Measurements from ENCODE around the gene KLHL8.
"Not testable (repeated sequence)": the region's sequence is repeated elsewhere in the genome, so short reads cannot be mapped to it uniquely, and the experiment has no call there.

The KLHL8 gene

DNA sequence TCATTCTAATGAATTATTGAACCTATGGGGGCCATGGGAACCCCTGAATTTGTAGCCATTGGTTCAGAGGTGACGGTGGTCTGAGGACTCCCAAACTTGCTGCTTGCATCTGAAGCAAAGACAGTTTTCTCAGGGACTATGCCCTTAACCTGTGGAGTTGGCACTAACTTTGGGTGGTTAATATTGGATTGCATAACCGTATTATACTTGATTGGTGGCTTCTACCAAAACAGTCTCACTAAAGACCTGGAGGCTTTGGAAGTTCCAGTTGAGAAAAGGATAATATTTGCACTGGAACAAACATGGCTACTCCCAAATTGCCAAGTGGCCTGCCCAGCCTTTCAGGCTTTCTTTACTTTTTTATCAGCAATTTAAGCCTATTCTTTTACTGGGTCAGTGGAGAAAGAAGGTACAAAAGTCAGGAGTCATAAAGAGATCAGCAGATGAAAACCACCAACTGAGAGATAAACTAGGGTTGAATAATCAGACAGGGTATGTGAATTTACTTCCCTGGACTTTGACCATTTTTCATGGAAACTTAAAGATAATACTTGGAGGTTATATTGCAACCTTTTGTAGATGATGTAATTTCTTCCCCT lies 7.9 kb upstream of the KLHL8 start:
- DNase-seq (ENCODE audit: low read depth in 2 of 2): no peak

DNA sequence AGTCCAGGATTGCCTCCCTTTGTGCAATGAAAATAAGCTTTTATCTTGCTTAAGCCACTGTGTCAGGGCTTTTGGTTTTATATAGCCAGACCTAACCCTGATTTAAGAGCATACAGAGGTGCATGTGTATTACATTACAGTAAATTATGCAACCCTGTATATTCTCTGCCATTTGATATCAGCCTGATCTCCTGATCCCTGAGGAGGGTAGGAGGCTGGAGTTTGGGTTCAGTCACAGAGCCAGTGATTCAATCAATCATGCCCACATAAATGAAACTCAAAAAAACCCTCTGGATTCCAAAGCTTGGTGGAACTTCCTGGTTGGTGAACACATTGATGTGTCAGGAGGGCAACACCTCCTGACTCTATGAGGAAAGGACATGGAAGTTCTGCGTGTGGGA lies 7.3 kb upstream of the KLHL8 start:
- DNase-seq (ENCODE audit: low read depth in 2 of 2): no peak

DNA sequence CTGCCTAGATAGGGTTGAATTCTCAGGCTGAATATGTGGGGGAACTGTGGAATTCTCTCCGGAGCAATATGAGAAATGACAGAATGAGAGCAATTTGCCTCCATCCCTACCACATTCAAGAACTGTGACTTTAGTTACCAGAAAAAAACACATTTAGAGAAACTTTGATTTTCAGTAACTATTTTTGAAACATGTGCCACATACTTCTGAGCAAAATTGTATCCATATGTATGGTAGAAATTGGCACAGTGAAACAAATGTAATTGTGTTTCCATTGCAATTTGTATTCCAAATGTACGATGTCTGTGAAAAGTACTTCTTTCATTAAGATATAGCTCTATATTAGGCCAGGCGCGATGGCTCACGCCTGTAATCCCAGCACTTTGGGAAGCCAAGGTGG lies 5.5 kb upstream of the KLHL8 start:
- DNase-seq (ENCODE audit: low read depth in 2 of 2): no peak

DNA sequence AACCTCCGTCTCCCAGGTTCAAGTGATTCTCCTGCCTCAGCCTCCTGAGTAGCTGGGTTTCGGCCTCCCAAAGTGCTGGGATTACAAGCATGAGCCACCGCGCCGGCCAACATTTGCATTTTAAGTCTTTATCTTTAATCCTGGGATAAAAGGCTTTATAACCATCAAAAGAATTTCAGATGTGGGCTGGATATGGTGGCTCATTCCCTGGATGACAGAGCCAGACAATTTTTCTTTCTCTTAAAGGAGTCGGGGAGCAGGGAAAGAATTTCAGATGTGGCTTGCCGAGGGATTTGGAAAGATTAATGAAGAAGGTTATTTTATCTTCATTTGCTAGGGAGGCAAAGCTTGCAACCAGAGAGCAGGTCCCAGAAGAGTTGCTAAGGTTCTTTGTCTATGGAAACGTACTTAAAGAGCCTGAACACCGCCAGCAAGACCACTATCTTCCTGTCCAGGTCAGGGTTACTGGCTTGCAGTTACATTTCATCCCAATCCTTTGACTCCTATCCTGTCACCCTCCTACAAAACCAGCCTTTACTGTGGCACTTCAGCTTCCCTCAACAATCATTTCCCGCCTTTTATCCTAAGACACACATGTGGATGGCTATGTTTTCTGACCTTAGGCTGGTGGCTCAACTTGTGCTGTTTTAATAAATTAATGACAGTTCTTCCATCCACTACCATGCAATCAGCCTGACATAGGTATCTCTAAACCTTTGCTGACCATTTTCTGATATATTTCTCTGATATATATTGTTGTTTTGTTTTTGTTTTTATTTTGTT lies 3.9 kb upstream of the KLHL8 start:
- no peak for DNase-seq (ENCODE audit: low read depth in 2 of 2)

DNA sequence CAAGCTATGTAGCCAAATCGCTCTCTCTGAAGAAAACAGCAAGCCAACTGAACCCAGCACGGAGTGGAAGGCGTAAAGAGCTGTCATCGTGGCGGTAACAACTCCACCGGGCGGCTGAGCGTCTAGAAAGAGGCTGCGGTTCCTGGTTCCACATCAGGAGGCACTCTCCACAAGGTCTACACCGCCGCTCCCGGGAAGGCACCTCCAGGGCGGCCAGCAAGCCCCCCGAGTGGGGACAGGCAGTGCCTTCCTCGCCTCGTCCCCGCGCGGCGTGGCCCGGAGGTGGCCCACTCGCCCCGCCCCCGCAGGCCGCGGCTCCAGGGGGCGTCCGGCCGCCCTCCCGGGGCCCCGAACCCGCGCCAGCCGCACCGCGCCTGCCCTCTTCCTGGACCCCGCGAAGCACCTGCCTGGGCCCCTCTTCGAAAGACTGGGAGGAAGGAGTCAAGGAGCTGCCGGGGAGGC lies 755 bp downstream of the KLHL8 start:
- DNase-seq (ENCODE audit: low read depth in 2 of 2): peak; percentile 28

DNA sequence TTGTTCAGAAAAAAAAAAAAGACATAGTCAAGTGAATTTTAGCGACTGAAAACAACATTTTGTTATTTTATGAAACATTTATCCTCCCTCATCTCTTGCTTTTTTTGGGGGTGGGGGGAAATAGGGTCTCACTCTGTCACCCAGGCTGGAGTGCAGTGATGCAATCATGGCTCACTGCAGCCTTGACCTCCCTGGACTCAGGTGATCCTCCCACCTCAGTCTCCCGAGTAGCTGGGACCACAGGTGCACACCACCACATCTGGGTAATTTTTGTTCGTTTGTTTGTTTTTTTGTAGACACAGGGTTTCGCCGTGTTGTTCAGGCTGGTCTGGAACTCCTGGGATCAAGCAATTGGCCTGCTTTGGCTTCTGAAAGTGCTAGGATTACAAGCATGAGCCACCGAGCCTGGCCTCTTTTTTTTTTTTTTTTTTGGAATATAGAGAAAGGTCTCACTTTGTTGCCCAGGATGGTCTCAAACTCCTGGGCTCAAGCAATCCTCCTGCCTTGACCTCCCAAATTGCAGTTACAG lies 3.1 kb downstream of the KLHL8 start:
- not testable (repeated sequence) for DNase-seq (ENCODE audit: low read depth in 2 of 2)

DNA sequence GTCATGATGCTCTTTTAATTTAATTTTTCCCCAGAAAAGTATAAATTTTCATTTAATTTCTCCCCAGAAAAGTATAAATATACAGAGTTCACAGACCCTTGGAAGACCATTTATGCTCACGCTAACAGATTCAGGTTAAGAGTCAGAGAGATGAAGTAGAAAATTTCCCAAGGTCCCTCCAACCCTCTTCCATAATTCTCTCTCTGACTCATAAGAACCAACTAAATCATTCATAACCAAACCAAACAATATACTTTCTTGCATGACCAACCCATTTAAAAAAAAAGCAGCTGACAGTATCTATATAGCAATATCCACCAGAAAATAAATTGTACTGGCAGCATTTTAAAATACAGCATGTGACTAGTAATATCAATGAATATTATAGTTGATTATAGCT lies 3.9 kb downstream of the KLHL8 start:
- DNase-seq (ENCODE audit: low read depth in 2 of 2): no peak

DNA sequence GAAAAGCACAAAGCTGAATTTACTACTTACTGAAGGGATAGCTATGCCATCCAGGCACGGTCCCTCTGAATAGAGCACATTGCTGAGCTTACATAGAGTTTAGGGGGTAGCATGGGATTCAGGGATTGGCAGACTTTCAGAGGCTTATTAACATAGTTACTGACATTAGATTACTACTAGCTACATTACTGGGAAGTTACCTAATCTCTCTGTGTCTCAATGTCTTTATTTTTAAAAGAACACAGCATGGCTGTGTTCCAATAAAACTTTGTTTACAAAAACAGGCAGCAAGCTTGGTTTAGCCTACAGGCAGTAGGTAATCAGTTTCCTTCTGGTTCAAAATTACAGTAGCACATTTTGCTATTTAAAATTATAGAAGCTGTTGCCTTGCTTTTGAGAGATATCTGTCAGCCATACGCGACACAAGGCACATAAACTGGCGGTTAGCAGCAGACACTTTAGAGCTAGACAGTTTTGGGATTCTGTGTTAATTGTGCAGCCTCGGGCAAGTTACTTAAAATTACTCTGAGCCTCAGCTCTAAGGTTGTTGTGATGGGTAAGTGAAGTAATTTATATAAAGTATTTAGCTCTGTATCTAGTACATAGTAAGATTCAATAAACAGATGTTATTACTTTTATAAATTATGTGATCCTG lies 6.9 kb downstream of the KLHL8 start:
- DNase-seq (ENCODE audit: low read depth in 2 of 2): no peak

DNA sequence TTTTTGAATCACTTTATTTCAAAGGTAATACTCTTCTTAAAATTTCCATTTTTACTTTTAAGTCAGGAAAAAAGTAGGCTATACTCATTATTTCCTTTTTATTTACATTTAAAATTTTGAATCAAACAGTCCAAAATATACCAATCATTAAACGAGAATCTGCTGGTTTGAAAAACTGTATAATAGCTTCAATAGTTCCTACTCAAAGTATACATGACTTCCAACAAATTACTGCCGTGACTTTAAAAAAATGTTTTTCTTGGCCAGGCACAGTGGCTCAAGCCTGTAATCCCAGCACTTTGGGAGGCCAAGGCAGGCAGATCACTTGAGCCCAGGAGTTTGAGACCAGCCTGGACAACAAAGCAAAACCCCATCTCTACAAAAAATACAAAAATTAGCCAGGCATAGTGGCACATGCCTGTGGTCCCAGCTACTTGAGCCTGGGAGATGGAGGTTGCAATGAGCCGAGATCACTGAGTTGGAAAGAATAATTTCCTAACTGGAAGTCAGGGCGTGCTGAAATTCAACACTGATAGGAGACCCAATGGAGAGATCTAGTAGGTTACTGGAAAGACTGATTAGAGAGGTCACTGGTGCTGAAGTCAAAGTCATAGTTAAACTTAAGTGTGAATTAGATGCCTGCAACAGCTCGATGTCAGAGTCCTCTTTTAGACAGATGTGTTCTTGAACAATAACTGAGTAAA lies 9.0 kb downstream of the KLHL8 start:
- DNase-seq (ENCODE audit: low read depth in 2 of 2): no peak

DNA sequence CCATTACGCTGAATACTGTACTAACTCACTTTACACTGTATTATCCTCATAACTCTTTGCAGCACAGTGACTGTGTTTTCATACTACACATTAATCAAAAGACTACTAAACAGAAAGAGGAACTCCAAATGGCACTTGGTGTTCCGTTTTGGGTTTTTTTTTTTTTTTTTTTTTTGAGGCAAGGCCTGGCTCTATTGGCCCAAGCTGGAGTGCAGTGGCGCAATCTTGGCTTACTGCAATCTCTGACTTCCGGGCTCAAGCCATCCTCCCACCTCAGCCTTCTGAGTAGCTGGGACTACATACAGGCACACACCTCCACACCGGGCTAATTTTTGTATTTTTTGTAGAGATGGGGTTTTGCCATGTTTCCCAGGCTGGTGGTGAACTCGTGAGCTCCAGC lies 10.7 kb downstream of the KLHL8 start:
- no peak for DNase-seq (ENCODE audit: low read depth in 2 of 2)

DNA sequence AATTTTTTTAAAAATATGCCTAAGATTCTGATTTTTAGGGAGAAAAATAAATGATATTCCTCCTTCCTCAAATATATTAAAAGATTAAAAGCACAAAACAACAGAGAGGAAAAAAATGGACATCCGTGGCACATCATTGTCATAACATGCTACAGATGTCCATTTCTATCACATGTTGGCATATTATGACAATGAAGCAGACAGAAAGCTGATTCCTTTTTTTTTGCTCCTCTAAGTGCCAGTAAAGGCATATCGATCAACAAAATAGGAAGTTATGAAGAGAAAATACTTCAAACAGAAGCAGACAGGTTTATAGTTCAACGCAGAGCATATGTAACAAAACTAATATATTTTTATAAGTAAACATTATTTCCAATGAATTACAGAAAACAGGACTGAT lies 11.2 kb downstream of the KLHL8 start:
- DNase-seq (ENCODE audit: low read depth in 2 of 2): no peak

DNA sequence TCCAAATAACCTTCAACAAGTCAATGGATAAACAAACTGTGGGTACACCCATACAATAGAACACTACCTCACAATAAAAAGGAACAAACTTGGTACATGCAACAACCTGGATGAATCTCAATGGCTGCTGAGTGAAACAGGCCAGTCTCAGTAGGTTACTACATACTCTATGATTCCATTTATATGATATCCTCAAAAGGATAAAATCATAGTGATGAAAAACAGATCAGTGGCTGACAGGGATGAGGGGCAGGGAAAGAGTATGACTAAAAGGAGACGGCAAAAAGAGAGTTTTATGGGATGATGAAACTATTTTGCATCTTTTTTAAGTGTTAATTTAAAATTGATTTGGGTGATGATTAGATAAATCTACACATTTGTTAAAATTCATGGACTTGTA lies 15.9 kb downstream of the KLHL8 start:
- no peak for DNase-seq (ENCODE audit: low read depth in 2 of 2)

DNA sequence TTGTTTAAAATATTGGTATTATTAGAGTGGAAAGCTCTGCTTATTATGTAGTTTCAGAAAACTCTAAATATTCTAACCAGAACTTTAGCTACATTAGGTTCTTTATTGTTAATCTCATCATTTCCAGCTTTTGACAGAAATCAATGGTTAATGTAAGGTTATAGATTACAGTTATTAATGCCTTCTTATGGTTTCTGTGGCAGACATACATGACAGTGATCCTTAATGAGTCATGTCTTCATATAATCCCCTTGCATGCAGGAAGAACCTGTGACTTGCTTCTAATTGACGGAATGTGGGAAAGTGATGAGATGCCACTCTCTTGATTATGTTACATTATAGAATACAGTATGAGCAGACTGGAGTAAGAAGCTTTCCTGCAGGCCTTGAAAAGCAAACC lies 23.5 kb downstream of the KLHL8 start:
- DNase-seq (ENCODE audit: low read depth in 2 of 2): no peak

DNA sequence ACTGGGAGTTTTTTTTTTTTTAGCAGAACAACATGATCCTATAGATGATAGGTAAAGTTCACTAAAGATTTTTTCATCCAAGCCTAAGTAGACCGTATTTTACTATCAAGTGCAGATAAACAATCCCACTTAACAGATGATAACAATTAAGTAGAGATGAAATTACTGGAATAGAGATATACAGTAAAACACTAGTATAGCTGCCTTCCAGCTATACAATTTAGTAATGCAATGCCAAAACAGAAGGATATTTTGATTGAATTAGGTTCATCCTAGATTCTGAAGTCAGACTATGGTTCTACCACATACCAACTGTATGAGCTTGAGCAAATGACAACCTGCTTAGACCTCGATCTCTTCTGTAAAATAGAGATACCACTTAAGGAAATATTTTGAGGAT lies 24.3 kb downstream of the KLHL8 start:
- DNase-seq (ENCODE audit: low read depth in 2 of 2): no peak

DNA sequence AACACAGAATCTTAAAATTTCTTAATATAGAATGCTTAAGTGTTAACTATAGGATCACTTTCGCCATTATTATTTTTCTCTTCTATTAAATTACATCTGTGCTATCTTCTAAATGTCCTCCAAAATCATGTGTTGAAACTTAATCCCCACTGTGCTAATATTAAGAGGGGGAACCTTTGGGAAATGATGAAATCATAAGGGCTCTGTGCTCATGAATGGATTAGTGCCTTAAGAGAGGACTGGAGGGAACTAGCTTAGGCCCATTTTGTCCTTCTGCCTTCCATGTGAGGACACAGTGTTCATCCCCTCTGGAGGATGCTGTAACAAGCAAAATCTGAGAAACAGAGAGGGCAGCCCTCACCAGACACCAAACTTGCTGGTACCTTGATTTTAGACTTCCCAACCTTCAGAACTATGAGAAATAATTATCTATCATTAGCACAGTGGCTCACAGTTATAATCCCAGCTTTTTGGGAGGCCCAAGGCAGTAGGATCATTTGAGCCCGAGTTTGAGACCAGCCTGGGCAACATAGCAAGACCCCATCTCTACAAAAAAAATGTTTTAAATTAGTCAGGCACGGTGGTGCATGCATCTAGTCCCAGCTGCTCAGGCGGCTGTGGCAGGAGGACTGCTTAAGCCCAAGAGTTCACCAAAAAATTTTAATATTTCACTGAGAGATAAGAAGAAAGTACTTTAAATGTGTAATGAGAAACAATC lies 26.3 kb downstream of the KLHL8 start:
- DNase-seq (ENCODE audit: low read depth in 2 of 2): no peak

DNA sequence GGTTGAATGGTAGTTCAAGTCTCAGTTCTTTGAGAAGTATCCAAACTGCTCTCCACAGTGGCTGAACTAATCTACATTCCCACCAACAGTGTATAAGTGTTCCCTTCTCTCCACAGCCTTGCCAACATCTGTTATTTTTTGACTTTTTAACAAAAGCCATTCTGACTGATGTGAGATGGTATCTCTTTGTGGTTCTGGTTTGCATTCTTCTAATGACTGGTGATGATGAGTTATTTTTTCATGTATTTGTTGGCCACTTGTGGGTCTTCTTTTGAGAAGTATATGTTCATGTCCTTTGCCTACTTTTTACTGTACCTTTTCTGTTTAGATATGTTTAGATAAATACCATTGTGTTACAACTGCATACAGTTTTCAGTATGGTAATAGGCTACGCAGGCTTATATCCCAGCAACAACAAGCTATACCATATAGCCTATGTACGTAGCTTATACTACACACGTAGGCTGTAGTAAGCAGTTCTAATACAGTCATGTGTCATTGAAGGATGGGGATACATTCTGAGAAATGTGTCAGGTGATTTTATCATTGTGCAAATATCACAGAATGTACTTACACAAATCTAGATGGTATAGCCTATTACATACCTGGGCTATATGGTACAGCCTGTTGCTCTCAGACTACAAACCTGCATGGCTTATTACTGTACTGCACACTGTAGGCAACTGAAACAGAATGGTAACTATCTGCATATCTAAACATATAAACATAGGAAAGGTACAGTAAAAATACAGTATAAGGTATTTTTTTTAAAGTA lies 28.1 kb downstream of the KLHL8 start:
- DNase-seq (ENCODE audit: low read depth in 2 of 2): no peak

DNA sequence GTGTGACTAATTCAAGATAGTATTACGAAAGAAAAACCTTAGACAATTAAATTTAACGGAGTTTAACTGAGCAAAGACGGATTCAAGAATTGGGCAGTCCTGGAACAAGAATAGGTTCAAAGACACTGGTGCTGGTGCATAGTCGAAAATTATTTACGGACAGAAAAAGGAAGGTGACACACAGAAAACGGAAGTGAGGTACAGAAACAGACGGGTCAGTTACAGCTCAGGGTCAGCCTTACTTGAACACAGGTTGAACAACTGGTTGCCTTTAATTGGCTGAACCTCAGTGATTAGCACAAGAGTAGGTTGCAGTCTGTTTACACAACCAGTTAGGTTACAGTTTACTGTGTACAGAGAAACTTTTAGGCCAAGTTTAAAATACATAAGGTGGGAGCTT lies 31.5 kb downstream of the KLHL8 start:
- no peak for DNase-seq (ENCODE audit: low read depth in 2 of 2)

DNA sequence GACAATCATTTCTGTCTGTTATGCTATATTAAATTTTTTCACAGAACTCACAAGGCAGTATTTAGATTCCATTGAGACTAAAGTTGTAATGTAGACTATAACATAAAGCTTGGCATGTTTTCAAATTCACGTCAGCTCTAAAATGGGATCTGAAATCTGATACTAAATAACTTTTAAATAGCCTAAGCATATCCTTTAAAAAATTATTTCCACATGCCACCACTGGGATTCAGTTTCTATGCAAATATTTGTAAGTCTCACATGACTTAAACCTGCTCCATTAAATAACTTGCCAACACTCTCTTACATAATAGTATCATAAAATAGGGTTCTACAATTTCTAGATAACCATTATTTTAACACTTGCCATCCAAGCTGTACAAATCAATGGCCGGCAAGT lies 32.4 kb downstream of the KLHL8 start:
- no peak for DNase-seq (ENCODE audit: low read depth in 2 of 2)

DNA sequence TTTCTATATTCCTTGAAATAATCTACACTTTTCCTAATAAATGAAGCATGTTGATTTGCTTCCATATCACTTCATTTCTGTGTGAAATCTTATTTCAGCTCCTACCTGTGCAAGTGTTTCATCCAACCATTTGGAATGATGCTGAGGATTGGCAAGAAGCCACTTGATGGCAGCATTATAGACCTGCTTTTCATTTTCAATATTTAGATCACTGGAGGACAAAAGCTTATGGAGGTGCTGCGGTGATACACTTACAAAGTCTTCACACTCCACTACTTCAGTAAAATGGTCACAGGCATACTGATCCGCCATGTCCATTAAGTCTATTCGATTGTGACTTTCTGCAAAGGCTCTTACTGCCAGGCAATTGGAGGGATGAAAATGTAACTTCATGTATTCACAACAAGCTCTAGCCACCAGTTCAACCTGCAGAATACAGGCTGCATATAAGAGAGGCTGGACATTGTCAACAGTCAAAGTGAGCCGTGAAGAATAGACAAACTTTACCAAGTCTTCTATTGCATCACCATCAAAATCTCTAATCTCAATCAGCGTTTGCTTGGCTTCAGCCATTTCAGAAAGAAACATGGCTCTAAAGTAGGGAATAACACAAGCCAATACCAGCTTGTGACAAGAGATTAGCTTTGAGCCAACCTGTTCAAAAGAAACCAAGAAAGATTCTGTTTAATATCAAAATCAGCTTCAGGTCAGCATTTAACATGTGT lies 35.1 kb downstream of the KLHL8 start:
- no peak for DNase-seq (ENCODE audit: low read depth in 2 of 2)

DNA sequence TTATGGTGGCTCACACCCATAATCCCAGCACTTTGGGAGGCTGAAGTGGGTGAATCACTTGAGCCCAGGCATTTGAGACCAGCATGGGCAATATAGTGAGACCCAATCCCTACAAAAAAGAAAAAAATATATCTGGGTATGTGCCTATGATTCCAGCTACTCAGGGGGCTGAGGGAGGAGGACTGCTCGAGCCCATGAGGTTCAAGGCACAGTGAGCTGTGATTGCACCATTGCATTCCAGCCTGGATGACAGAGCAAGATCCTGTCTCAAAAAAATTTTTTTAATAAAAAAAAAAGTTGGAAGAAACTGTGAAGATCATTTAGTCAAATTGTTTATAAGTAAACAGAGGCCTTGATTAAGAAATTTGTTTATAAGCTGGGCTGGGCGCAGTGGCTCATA lies 39.7 kb downstream of the KLHL8 start:
- no peak for DNase-seq (ENCODE audit: low read depth in 2 of 2)

Measured in activated CD4-positive, alpha-beta T cell treated with anti-CD3 and anti-CD28 coated beads for 24 hours (primary cell).